Tibial nerve (tissue), 4 donors: ENCODE results near the gene TCF25. TPM values are rescaled to one million over a fixed set of nuclear protein-coding genes. Genes with fewer than 3 reads are reported as not detected.
"Not testable (repeated sequence)": the region's sequence is repeated elsewhere in the genome, so short reads cannot be mapped to it uniquely, and the experiment has no call there.

ENCODE experiments used
- DNase-seq, 2 donors: peaks; one replicate each; pipeline ENCODE4 v3.0.0-alpha.2; 2019; ENCODE audit warnings: low spot score in 2 of 2
- H3K27ac ChIP-seq, 4 donors: fragments of 200-600 bp; sonication (generic) in 3 of 4; one replicate each; pipeline ENCODE4 v1.5.1; 2017 to 2019; ENCODE audit warnings: mild to moderate bottlenecking in 1 of 4
- H3K27me3 ChIP-seq, 2 donors: fragments of 200-600 bp; sonication (generic) in 1 of 2; one replicate each; pipeline versions ENCODE4 v1.5.1 to v1.6.0; 2017 to 2019
- H3K36me3 ChIP-seq, 3 donors: fragments of 200-600 bp; sonication (generic); one replicate each; pipeline ENCODE4 v1.5.1; 2018 to 2019
- H3K4me1 ChIP-seq, 4 donors: fragments of 200-600 bp; sonication (generic) in 3 of 4; one replicate each; pipeline ENCODE4 v1.5.1; 2017 to 2019
- H3K4me3 ChIP-seq, 4 donors: fragments of 200-600 bp; sonication (generic) in 3 of 4; one replicate each; pipeline ENCODE4 v1.5.1; 2017 to 2019; ENCODE audit warnings: mild to moderate bottlenecking in 1 of 4, moderate library complexity in 1 of 4
- H3K9me3 ChIP-seq, 4 donors: fragments of 200-600 bp; sonication (generic) in 3 of 4; one replicate each; pipeline ENCODE4 v1.5.1; 2017 to 2019
- CTCF ChIP-seq, 5 experiments: fragments of 200-600 bp in 3 of 5; fragments of 450-650 bp in 2 of 5; sonication (generic) in 3 of 5; IDR thresholded peaks; one replicate each; pipeline ENCODE4 v1.5.1; 2016 to 2019; ENCODE audit warnings: antibody characterized with exemption in 5 of 5, mild to moderate bottlenecking in 3 of 5, moderate library complexity in 2 of 5
- EP300 ChIP-seq, 2 donors: sonication (generic); formaldehyde crosslinking; IDR thresholded peaks; one replicate each; pipeline ENCODE4 v1.6.1; 2017; ENCODE audit warnings: antibody characterized with exemption in 2 of 2, mild to moderate bottlenecking in 1 of 2
- POLR2A ChIP-seq, 2 donors: fragments of 450-650 bp; IDR thresholded peaks; one replicate each; pipeline ENCODE4 v1.6.1; 2017; ENCODE audit warnings: antibody characterized with exemption in 2 of 2, mild to moderate bottlenecking in 2 of 2, moderate library complexity in 2 of 2
- whole genome bisulfite sequencing, 2 donors: methylation state at CpG; one replicate each; pipeline ENCODE4 v1.1.5; 2018; 5-methylcytosine and 5-hydroxymethylcytosine counted together
- total RNA-seq, 4 donors: library from RNA; depleted of rRNA; stranded (reverse); fragments of >200 nt; gene quantifications; one replicate each; pipeline ENCODE4 v1.1.0, GENCODE V29; 2016

Gene TCF25
- total RNA-seq, 4 donors from 2014 or later: 181 to 350 (median 290) TPM

DNA sequence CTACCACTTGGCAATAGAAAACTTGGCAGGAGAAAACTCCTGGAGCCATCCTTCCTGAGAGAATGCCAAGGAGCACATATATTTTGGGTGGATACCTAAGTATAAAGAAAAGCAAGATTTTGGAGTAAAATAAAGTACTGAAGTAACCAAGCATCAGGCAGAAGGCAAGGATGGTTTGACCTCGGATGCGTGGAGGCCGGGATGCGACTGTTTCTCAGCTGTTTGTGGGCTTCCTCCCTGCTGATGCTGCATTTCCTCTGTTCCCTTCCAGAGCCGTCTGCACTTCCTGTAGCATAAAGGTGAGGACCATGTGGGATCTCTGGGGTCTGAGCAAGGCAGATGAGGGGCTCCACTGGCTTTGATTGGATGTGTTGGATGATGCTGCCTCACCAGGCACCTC, 5.5 kb upstream of the TCF25 start:
- no peaks in the 10 kb centered on the region for H3K27me3 ChIP-seq
- H3K4me3 ChIP-seq: no peak overlapping the region
- H3K36me3 ChIP-seq: peaks cover 0 to 16% (median 0%) of the 10 kb centered on the region in 3 donors
- DNase-seq: no peak
- peaks cover 0 to 12% (median 0%) of the 10 kb centered on the region in 4 donors for H3K9me3 ChIP-seq
- TF ChIP-seq POLR2A (IDR thresholded peaks at IDR 0.05) (no peak), EP300 (IDR thresholded peaks at IDR 0.05) (no peak), CTCF (IDR thresholded peaks at IDR 0.05) (no peak)
- H3K4me1 ChIP-seq: peaks cover 0 to 21% (median 12%) of the 10 kb centered on the region in 4 donors
- WGBS, 2 donors: 92 to 98% methylated on average over 5 of the region's 5 CpGs
- H3K27ac ChIP-seq: no peak overlapping the region

DNA sequence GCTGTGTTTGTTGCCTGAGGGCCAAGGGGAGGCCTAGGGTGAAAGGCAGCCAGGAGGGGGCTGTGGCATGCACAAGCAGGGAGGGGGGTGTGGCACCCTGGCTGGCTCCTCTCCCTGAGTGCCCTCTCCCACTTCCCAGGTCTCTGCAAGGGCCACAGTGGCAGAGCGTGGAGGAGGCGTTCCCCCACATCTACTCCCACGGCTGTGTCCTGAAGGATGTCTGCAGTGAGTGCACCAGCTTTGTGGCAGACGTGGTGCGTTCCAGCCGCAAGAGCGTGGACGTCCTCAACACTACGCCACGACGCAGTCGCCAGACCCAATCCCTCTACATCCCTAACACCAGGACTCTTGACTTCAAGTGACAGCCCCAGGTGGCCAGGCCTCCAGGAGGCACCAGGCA, 3.5 kb upstream of the TCF25 start:
- Histone ChIP-seq H3K27ac (no peak overlapping the region), H3K9me3 (peaks cover 0 to 12% (median 0%) of the 10 kb centered on the region in 4 donors), H3K4me3 (no peak overlapping the region), H3K4me1 (peaks cover 0 to 18% (median 9%) of the 10 kb centered on the region in 4 donors), H3K36me3 (peaks cover 0 to 19% (median 0%) of the 10 kb centered on the region in 3 donors), H3K27me3 (no peaks in the 10 kb centered on the region)
- TF ChIP-seq CTCF (IDR thresholded peaks at IDR 0.05) (no peak), EP300 (IDR thresholded peaks at IDR 0.05) (no peak), POLR2A (IDR thresholded peaks at IDR 0.05) (no peak)
- DNase-seq: no peak
- 92 to 94% methylated on average over 10 to 12 of the region's 12 CpGs for WGBS, 2 donors

- 94% methylated on average over 6 of the region's 6 CpGs for WGBS, 2 donors
- TF ChIP-seq POLR2A (IDR thresholded peaks at IDR 0.05) (no peak), EP300 (IDR thresholded peaks at IDR 0.05) (no peak), CTCF (IDR thresholded peaks at IDR 0.05) (no peak)
- Histone ChIP-seq H3K27me3 (no peaks in the 10 kb centered on the region), H3K27ac (no peak overlapping the region), H3K36me3 (peaks cover 0 to 23% (median 0%) of the 10 kb centered on the region in 3 donors), H3K4me1 (peaks cover 0 to 22% (median 11%) of the 10 kb centered on the region in 4 donors), H3K4me3 (no peak overlapping the region), H3K9me3 (peaks cover 0 to 12% (median 0%) of the 10 kb centered on the region in 4 donors)
- DNase-seq: no peak
Observed at GRCh38 chr16:89870440-89870839, 3.0 kb upstream of the TCF25 start.

DNA sequence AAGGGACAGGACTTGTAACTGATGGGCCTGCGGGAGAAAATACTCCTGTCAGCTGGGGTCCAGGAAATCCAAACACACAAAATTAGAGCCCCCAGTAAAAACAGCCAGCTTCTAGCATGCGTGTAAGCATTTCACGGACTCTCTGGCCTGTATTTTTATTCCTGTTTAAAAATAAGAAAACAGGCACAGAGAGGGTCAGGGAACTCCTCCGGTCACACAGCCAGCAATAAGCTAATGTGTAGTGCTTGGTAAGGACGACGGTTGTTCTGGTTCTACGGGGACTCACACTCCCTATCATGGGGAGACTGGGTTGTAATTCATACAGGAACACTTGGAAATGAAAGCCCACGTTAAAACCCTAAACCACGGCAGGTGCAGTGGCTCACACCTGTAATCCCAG, 1.5 kb upstream of the TCF25 start:
- 88 to 93% methylated on average over 9 of the region's 9 CpGs for WGBS, 2 donors
- no peak overlapping the region for H3K4me3 ChIP-seq
- H3K27ac ChIP-seq: peak overlapping the region in 1 of 4 donors; percentile 100
- H3K4me1 ChIP-seq: peaks cover 0 to 30% (median 11%) of the 10 kb centered on the region in 4 donors
- H3K9me3 ChIP-seq: peaks cover 0 to 12% (median 0%) of the 10 kb centered on the region in 4 donors
- H3K36me3 ChIP-seq: peaks cover 0 to 28% (median 0%) of the 10 kb centered on the region in 3 donors
- H3K27me3 ChIP-seq: no peaks in the 10 kb centered on the region
- no peak for DNase-seq
- TF ChIP-seq POLR2A (IDR thresholded peaks at IDR 0.05) (no peak), CTCF (IDR thresholded peaks at IDR 0.05) (no peak), EP300 (IDR thresholded peaks at IDR 0.05) (no peak)

- 1% methylated on average over 58 to 59 of the region's 61 CpGs for whole genome bisulfite sequencing, 2 donors
Observed at GRCh38 chr16:89873972-89874689, 739 bp downstream of the TCF25 start.

GRCh38 chr16:89879123-89879522, 5.7 kb downstream of the TCF25 start:
- WGBS, 2 donors: 85 to 92% methylated on average over 14 to 23 of the region's 28 CpGs
- not testable (repeated sequence) for H3K9me3 ChIP-seq, DNase-seq, H3K4me3 ChIP-seq, H3K27ac ChIP-seq, H3K27me3 ChIP-seq
- peaks cover 0 to 23% (median 7%) of the 10 kb centered on the region in 4 donors for H3K4me1 ChIP-seq
- peaks cover 2 to 76% (median 15%) of the 10 kb centered on the region in 3 donors for H3K36me3 ChIP-seq

More at GRCh38 chr16:89873972-89874689, 739 bp downstream of the TCF25 start:
- peak; percentile 94 to 95 for DNase-seq
- no peaks in the 10 kb centered on the region for H3K27me3 ChIP-seq
- H3K27ac ChIP-seq: peak overlapping the region; percentile 99 to 100 (median 100)
- H3K4me3 ChIP-seq: peak overlapping the region; percentile 83 to 99 (median 94)
- H3K9me3 ChIP-seq: no peaks in the 10 kb centered on the region
- TF ChIP-seq EP300 (IDR thresholded peaks at IDR 0.05) (peak; percentile 4 to 81), POLR2A (IDR thresholded peaks at IDR 0.05) (no peak), CTCF (IDR thresholded peaks at IDR 0.05) (no peak)
- peaks cover 0 to 38% (median 0%) of the 10 kb centered on the region in 3 donors for H3K36me3 ChIP-seq
- peaks cover 0 to 30% (median 11%) of the 10 kb centered on the region in 4 donors for H3K4me1 ChIP-seq
